ENCODE data around the gene SERPINA9.
"Not testable (repeated sequence)": the region's sequence is repeated elsewhere in the genome, so short reads cannot be mapped to it uniquely, and the experiment has no call there.

SERPINA9 gene

DNA sequence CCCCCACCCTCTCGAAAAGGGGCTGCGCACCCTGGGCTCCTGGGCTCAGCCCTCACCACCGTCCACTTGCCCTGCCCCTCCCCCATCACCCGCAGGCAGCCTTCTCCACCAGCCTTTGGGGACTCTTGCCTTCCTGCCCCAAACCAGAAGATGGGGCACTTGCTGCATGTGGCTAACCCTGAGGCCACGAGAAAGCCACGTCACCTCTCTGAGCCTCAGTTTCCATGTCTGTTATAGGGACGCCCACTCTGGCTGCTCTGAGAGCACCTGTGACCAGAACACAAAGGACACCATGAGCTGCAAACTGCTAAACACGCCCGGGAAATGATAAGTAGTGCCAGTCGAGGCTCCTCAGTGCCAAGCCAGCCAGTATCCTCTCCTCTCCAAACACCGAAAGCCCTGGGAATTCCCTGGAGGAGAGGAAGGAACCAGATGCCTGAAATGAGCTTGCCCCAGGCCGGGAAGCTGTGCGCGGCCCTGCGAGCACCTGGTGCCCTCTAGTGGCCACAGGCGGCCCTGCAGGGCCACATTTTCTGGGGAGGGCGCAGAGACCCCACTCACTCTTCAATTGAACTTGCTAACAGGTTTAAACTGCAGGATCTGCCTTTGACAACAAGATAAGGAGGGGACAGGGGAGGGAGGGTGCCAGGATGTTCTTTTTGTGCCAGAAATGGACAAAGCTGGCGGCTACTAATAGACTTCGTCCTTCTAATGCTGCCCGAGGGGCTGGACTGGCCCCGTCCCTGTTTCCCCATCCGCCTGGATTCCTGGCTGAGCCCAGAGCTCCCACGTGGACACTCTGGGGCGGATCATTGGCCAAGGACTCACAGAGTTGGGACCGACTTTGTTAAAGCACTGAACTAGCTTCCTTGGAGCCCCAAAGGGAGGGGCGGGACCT lies 10.2 kb upstream of the SERPINA9 start:
- peak; percentile 26 for DNase-seq

DNA sequence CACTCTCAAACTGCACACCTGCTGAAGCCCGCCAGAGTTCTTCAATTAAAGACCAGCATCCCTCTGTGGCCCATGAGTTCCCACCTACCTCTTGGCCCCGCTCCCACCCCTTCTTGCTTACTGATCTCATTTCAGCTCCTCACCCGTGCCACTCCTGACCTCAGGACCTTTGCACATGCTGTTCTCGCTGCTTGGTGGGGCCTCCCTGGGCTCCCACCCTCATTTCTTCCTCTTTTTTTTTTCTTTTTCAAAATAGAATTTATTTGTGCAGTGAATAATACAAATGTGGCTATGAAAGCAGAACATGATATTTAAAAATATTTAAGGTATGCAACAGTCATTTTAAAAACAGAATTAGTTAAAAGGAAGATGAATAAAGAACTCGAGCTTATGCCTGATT lies 8.5 kb upstream of the SERPINA9 start:
- DNase-seq: no peak

DNA sequence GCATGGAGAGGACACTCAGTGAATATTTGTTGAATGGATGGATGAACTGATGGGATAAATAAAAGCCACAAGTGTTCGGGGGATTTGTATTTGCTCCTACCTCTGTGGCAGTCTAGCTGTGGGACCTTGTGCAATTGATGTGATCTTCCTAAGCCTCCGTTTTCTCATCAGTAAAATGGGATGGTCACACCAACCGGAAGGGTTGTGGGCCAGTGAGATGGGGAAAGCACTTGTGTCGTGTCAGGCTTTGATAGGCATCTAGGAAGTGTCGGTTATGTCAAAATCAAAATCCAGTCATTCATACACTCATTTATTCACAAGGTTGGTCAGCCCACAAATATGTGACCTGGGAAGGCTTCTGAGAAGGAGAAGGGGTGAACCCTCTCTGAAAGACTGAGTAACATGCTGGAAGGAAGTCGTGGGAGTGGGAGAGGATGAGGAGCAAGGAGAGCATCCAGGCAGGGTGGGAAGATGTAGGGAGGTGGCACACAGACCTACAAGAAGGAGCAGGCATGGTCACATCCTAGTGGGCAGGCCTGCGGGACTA lies 7.8 kb upstream of the SERPINA9 start:
- DNase-seq: no peak

DNA sequence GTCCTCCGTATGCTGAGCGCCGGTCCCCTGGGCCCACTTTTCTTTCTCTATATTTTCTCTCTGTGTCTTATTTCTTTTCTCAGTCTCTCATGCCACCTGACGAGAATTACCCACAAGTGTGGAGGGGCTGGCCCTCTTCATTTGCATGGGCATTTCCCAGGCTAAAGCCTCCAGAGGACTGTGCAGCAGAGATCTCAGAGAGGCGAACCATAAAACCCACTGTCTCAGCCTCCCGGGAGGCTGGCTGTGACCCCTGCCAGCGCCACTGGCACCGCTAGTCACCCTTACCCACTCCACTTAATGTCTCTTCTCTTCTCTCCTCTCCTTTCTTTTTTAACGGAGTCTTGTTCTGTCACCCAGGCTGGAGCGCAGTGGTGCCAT lies 7.1 kb upstream of the SERPINA9 start:
- DNase-seq: no peak

DNA sequence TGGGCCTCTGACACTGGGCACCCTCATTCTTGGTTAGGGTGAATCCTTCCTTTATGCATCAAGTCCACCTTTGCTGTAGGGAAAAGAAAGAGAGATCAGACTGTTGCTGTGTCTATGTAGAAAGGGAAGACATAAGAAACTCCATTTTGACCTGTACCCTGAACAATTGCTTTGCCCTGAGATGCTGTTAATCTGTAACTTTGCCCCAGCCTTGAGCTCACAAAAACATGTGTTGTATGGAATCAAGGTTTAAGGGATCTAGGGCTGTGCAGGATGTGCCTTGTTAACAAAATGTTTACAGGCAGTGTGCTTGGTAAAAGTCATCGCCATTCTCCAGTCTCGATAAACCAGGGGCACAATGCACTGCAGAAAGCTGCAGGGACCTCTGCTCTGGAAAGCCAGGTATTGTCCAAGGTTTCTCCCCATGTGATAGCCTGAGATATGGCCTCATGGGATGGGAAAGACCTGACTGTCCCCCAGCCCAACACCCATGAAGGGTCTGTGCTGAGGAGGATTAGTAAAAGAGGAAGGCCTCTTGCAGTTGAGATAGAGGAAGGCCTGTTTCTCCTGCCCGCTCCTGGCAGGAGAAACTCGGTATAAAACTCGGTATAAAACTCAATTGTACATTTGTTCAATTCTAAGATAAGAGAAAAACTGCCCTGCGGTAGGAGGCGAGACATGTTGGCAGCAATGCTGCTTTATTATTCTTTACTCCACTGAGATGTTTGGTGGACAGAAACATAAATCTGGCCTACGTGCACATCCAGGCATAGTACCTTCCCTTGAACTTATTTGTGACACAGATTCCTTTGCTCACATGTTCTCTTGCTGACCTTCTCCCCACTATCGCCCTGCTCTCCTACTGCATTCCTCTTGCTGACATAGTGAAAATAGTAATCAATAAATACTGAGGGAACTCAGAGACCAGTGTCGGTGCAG lies 6.4 kb upstream of the SERPINA9 start:
- not testable (repeated sequence) for DNase-seq

DNA sequence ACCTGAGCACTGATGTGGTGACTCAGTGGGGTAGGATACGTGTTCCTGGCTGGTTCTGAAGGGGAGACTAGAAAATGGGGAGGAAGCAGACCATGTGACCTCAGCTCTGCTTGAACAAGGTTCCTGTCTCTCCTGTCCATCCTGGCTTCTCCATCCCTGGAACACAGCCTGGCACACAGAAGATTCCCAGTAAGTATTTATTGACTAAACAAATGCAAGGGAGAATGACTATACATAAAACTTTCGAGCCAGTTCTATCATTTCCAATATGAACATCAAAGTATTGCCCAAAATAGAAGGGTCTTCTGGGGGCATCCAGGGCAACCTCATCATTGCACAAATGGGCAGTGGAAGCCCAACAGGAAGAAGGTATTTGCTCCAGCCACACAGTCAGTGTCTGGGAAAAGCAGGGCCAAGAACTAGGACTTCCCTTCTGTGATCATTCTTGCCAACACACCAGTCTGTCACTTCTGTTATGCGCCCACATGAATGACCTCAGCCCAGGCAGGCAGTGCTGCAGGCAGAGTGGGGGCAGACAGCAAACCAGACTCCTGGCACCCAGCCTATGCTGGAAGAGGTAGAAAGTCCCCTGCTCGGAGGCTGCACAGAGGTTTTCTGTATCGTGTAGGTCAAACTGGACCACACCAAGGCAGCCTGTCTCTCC lies 5.6 kb upstream of the SERPINA9 start:
- DNase-seq: no peak

DNA sequence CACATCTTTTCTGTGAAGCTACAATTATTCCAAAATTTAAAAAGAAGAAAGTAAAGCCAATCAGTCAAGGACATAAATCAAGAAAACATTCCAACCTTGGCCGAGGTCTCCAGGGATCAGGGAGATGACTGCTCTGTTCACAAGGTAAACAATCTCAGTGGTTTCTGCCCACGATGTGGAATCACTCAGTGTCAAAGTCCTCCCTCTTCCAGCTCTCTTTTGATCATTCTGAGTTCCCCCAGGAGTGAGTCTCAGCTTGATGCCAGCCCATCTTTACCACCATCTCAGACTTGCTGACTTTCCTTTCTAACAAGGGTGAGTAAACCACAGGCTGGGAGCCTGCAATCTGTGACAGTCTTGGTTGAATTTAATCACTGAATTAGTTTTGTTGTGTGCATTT lies 4.8 kb upstream of the SERPINA9 start:
- no peak for DNase-seq

DNA sequence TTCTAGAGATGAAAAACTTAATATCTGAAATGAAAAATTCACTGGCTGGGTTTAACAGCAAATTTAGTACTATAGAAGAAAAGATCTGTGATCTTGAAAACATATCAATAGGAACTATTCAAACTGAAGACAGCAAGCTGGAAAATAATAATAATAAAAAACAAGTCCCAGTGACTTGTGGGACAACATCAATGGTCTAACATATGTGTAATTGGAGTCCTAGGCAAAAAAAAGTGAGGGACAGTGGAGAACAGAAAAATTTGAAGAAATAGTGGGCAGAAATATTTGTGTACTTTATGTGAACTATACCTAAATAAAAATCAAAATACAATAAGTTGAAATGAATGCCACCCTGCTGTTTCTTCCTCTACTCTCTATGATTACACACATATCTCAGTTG lies 2.4 kb upstream of the SERPINA9 start:
- DNase-seq: no peak

DNA sequence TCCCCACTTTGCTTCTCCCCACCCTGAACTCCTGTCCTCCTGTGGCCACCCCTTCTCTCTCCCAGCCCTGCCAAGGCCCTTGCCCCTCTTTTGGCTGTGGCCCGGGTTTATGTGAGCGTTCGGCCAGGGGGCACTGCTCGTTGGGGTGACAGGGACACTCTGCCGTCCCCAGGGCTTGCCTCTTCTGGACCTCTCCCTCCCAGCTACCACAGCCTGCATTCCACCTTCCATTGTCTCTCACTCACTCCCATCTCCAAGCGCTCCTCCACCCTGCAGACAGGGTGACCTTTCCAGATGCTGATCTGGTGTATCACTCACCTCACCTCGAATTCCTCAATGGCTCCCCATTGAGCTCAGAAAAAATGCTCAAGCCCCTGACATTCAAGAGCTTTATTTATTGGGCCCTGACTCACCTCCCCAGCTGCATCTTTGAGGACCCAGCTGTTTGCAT lies 1.4 kb downstream of the SERPINA9 start:
- no peak for DNase-seq

DNA sequence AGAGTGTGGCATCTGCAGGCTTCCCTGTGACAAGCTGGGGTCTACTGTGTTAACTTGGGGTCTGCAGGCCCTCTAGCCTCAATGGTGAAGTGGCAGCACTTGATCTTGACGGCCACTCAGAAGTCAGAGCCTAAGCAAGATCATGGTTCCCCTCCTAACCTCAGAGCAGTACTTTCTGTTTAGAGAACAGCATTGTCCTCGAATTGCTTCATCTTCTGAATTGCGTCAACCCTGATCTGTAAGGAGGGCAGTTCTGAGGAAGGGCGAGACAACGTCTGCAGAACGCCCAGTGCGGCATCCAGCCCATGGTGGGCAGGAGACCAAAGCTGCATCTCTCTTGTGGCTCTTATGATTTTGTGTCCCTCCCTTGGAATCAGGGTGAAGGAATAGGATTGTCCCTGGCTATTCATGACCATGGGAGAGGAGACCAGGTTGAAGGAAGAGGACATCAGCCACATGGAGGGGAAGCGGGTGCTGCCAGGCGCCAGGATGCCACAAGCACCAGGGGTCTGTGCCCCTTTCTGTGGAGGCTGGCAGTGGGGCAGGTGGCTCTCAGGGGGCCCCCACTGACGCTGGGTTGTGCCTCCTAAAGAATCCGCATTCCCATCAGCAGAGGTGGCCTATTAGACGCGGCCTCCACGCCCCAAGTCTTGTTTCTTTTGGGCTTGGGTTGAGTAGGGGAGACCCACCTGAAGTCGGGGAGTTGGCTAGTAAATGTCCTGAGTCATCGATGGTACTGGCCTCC lies 2.2 kb downstream of the SERPINA9 start:
- DNase-seq: no peak

DNA sequence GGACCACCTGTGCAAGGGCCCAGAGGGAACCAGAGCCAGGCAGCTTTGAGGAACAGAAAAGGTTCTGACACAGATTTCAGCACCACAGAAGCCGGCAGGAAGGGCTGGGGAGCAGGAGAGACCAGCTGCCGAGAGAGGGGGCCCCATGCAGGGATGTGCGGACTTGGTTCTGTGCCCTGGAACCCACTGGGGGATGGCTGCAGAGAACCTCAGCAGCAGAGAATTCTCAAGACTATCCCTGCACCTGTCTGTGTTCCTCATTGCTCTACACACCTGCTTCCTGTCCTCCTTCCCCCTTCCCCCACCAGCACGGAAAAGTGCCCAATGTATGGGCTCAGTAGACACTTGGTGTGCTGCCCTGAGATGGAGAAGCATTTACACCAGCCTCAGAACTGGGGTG lies 3.2 kb downstream of the SERPINA9 start:
- DNase-seq: no peak

DNA sequence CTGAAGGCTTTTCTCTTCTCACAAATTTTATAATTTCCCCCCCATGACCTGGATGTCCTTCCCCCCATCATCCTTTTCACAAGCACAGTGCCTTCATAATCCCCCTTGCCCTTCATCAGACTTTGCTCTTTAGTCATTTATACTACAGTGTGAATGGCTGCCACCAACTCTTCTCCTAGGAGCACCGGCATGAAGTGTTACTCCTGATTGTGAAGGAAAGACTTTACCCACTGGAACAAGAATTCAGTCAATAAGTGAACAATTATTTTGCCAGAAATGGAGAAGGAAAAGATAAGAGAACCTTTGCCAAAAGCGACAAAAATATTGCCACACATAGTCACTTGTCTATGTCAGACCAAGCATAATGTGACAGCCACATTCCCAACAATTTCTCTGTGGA lies 5.0 kb downstream of the SERPINA9 start:
- no peak for DNase-seq

DNA sequence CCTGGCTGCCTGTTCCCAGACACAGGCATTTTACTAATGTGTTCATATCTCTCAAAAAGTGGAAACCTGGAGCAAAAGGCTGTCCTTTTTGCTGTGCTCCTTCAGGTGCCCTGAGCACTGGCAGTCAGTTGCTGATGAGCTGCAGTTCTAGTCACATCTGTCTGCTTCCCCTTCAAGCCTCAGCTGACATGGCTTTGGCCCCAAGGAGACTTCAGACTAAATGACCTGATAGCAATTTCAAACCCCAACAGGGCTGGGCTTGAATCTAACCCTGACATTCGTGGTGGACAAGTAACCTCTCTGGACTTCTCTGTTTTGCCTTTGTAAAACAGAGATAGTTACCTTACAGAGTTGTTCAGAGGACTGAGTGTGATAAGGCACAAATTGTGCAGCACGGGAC lies 5.7 kb downstream of the SERPINA9 start:
- DNase-seq: no peak

DNA sequence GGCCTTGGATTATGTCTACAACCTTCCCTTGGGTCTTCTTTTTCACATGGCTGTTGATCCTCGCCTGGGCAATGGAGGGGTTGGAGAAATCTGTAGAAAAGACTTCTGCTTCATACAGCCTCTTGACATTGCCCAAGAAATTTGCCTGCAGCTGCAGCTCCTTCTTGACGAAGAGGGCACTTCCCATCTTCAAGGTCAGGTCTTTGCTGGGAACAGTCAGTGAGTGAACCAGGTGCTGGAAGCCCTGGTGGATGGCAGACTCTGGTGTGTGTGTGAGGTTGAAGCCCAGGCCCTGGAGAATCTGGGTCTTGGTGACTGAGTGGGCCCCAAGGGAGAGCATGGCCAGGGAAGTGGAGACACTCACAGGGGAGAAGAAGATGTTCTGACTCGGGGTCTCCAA lies 6.7 kb downstream of the SERPINA9 start:
- DNase-seq: no peak

DNA sequence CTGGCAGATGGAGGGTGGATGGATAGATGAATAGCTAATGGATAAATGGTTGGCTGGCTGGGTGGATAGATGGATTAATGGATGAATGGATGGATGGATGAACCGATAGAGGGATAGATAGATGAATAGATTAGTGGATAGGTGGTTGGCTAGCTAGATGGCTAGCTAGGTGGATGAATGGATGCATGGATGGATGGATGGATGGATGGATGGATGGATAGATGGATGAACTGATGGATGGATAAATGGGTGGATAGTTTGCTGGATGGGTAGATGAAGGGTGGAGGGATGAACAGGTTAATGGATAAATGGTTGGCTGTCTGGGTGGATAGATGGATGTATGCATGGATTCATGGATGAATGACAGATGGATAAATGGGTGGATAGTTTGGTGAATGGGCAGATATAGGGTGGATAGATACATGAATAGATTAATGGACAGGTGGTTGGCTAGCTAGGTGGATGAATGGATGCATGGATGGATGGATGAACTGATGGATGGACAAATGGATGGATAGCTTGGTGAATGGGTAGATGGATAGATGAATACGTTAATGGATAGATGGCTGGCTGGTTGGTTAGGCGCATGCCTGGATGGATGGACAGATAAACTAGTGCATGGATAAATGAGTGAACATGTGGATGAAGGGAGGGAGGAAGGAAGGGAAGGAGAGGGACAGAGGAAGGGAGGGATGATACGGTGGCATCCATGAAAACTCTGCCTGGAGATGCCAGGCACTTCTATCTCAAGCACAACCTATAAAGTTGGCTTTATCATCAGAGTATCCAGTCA lies 8.1 kb downstream of the SERPINA9 start:
- DNase-seq: no peak

DNA sequence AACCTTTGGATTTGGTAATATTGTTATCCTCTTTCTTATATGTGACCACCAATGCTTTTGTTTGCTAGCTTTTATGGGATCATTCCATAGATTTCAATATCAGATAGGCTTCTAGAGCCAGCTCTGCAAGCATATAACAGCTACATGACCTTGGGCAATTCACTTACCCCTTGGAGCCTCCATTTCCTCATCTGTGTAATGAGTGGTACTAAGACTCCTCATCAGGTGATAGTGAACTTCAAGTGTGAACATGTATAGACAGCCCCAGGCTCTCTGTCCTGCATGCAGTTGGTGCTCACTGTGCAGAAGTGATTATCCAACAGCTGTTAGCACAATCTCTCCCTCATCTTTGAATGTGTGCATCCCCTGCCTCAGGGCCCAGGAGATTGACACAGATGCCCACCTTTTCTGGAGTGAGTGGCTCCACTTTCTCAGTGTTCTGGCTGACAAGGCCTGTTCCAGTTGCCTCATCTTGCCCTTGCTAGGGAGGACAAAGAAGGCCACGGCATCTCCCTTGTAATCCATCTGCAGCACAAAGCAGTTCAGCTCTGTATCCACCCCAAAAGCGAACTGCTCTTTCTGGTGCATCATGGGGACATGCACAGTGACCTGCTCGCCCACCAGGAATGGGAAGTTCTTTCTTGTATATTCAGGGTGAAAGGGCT lies 9.2 kb downstream of the SERPINA9 start:
- no peak for DNase-seq

DNA sequence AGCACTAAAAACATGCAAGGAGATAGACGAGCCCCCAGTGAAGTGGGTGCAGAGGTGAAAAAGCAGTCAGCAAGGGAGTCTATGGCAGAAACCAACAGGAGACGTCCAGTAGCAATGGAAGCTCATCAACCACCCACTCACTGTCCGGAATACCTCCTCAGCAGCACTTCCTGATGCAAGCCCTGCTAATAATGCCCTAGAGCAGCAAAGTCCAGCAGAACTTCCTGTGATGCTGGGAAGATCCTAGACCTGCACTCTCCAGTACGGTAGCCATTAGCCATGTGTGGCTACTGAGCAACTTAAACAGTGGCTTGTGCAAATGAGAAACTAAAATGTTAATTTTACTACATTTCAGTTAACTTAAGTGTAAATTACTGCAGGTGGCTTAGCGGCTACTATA lies 11.0 kb downstream of the SERPINA9 start:
- no peak for DNase-seq

DNA sequence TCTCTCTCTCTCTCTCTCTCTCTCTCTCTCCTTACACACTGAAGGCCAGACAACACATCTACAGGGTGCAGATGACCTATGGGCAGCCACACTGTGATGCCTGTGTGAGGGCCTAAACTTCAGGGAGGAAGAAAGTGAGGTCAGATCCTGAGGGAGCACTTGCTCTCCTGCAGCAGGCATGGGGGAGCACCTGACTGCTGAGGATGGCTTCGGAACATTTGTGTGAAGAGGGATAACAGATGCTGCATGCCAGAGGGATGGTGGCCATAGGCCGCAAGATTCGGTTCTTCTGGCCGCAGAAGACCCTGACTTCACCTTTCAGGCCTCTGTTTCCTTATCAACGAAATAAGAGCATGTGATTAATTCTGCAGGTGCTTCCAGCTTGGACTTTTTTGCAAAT lies 11.7 kb downstream of the SERPINA9 start:
- DNase-seq: no peak

DNA sequence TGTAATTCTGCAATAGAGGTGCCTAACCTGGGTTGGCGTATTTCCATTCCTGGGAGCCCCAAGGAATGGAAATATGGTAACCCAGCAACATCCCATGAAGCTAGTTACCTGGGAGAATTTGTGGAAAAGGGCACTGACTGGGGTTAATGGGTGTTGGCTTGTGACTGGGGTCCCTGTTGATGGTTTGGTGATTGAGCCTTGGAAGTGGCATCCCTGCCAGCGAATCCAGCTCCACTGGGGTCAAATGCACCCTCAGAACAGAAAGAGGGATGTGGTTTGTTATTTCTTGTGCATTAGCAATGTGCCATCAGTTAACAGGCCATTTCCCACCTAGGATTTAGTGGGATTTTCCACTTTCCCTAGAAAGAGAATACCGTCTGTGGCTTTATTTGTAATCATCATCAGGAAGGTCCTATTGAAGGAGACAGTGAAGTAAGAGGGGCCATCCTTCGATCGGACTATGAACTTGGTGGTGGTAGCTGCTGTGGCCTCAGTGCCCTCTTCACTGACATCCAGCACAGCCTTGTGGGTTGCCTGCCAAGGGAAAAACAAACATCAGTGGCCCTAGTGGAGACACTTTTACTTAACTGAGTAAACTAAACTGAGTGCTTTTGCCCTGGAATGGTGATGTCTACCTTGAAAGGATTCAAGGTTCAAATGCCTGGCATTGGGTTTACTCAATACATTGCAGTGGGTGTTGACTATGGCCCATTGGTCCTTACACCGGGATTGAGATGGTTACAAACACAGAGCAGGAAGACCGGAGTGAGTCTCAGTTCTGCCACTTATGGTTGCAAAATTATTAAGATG lies 13.0 kb downstream of the SERPINA9 start:
- DNase-seq: no peak

DNA sequence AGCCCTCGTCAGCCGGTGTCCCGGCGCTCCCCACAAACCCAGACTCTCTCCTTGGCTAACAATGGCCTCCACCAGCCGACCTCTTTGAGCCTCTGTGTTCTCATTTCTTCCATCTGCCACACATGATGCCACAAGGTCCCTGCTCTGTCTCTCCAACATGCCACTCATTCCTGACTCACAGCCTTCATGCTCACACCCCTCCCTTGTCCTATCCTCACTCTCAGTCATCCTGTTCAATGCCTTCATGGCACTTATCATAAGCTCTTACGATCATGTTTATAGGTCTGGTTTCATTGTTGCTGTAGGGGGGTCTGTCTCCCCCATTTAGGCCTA lies 13.8 kb downstream of the SERPINA9 start:
- DNase-seq: no peak

All from CD4-positive, alpha-beta T cell treated with Interleukin-17A for 1 hour (primary cell).